ENCODE data around the gene CIAPIN1.

The CIAPIN1 gene

DNA sequence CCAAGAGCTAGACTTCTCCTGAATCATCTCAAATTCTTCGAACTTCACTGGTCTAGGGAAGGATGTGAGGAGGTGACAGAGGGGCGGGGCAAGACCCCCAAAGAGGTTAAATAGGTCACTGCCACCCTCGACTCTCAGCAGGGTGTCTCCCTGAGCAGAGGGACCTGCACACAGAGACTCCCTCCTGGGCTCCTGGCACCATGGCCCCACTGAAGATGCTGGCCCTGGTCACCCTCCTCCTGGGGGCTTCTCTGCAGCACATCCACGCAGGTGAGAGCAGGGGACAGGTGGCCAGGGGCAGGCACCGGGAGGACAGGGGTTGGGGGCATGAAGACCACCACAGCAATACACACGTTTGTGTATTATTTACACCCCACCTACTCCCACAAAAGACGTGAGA, 33.5 kb downstream of the CIAPIN1 start:
- Histone ChIP-seq H3K4me2 (no peak overlapping the region), H3K9ac (no peak overlapping the region), H3K4me1 (ENCODE audit: low read depth, poor library complexity, severe bottlenecking) (peaks cover 6% of the 10 kb centered on the region), H4K20me1 (ENCODE audit: insufficient read depth) (no peaks in the 10 kb centered on the region), H2AFZ (ENCODE audit: low read depth) (no peak overlapping the region), H3K27ac (no peak overlapping the region), H3K4me3 (IDR thresholded peaks at IDR 0.05; ENCODE audit: insufficient read depth, low read depth, low read length) (no peak overlapping the region), H3K79me2 (ENCODE audit: insufficient read depth, low read depth) (no peaks in the 10 kb centered on the region), H3K36me3 (ENCODE audit: insufficient read depth) (no peaks in the 10 kb centered on the region), H3K27me3 (ENCODE audit: insufficient read depth, low read depth) (no peaks in the 10 kb centered on the region; the same call in 1 of the 2 replicates)
- TF ChIP-seq, protein P1, sequence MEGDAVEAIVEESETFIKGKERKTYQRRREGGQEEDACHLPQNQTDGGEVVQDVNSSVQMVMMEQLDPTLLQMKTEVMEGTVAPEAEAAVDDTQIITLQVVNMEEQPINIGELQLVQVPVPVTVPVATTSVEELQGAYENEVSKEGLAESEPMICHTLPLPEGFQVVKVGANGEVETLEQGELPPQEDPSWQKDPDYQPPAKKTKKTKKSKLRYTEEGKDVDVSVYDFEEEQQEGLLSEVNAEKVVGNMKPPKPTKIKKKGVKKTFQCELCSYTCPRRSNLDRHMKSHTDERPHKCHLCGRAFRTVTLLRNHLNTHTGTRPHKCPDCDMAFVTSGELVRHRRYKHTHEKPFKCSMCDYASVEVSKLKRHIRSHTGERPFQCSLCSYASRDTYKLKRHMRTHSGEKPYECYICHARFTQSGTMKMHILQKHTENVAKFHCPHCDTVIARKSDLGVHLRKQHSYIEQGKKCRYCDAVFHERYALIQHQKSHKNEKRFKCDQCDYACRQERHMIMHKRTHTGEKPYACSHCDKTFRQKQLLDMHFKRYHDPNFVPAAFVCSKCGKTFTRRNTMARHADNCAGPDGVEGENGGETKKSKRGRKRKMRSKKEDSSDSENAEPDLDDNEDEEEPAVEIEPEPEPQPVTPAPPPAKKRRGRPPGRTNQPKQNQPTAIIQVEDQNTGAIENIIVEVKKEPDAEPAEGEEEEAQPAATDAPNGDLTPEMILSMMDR (conservative IDR thresholded peaks at IDR 0.05; ENCODE audit: low read depth, low read length), result no peak

DNA sequence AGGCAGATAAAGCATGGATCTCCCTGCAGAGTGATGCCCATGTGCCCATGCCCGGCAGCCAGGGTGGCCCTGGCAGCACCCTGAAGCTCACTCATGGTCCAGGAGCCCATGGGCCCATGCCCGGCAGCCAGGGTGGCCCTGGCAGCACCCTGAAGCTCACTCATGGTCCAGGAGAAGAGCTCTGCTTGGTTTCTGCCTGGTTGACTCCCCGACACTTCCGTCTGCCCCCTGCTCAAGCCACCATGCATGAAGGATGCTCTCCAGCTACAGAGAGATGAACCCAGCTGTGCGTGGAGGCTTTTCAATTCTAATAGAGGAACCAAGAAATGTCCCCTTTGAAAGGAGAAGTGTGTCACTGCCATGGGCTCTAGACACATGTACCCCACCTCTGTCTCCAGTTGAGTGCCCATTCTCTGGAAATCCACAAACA, 33.9 kb downstream of the CIAPIN1 start:
- Histone ChIP-seq H3K4me2 (no peak overlapping the region), H3K4me3 (IDR thresholded peaks at IDR 0.05; ENCODE audit: insufficient read depth, low read depth, low read length) (no peak overlapping the region), H3K27me3 (ENCODE audit: insufficient read depth, low read depth) (no peaks in the 10 kb centered on the region; the same call in 1 of the 2 replicates), H3K9ac (no peak overlapping the region), H3K27ac (no peak overlapping the region), H3K4me1 (ENCODE audit: low read depth, poor library complexity, severe bottlenecking) (peaks cover 2% of the 10 kb centered on the region), H3K79me2 (ENCODE audit: insufficient read depth, low read depth) (no peaks in the 10 kb centered on the region), H2AFZ (ENCODE audit: low read depth) (no peak overlapping the region), H3K36me3 (ENCODE audit: insufficient read depth) (no peaks in the 10 kb centered on the region), H4K20me1 (ENCODE audit: insufficient read depth) (no peaks in the 10 kb centered on the region)
- TF ChIP-seq, protein P1 (conservative IDR thresholded peaks at IDR 0.05; ENCODE audit: low read depth, low read length), result no peak

DNA sequence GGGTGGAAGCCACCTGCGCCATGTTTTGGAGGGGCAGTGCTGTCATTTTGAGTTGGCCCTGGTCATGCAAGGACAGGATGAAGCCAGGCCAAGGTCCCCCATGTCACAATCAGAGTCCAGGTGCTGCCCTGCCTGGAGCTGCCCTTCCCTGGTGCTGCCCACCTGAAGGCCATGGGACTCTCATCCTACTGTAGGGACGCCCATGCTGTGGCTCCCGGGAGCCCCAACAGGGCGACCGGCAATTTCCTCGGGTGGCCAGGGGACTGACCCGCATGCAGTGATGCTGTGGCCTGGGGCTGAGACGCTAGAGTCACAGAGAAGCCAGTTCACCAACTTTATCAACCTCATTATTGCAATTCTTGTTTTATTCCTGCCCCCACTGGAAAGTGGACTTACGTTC, 34.6 kb downstream of the CIAPIN1 start:
- H3K79me2 ChIP-seq (ENCODE audit: insufficient read depth, low read depth), result no peaks in the 10 kb centered on the region
- TF ChIP-seq, protein P1 (conservative IDR thresholded peaks at IDR 0.05; ENCODE audit: low read depth, low read length), result no peak
- H4K20me1 ChIP-seq (ENCODE audit: insufficient read depth), result no peaks in the 10 kb centered on the region
- no peaks in the 10 kb centered on the region for H3K36me3 ChIP-seq (ENCODE audit: insufficient read depth)
- no peak overlapping the region for H3K4me3 ChIP-seq (IDR thresholded peaks at IDR 0.05; ENCODE audit: insufficient read depth, low read depth, low read length)
- H3K27ac ChIP-seq, result no peak overlapping the region
- no peaks in the 10 kb centered on the region; the same call in 1 of the 2 replicates for H3K27me3 ChIP-seq (ENCODE audit: insufficient read depth, low read depth)
- H3K4me1 ChIP-seq (ENCODE audit: low read depth, poor library complexity, severe bottlenecking), result no peaks in the 10 kb centered on the region
- no peak overlapping the region for H2AFZ ChIP-seq (ENCODE audit: low read depth)
- no peak overlapping the region for H3K9ac ChIP-seq
- H3K4me2 ChIP-seq, result no peak overlapping the region

DNA sequence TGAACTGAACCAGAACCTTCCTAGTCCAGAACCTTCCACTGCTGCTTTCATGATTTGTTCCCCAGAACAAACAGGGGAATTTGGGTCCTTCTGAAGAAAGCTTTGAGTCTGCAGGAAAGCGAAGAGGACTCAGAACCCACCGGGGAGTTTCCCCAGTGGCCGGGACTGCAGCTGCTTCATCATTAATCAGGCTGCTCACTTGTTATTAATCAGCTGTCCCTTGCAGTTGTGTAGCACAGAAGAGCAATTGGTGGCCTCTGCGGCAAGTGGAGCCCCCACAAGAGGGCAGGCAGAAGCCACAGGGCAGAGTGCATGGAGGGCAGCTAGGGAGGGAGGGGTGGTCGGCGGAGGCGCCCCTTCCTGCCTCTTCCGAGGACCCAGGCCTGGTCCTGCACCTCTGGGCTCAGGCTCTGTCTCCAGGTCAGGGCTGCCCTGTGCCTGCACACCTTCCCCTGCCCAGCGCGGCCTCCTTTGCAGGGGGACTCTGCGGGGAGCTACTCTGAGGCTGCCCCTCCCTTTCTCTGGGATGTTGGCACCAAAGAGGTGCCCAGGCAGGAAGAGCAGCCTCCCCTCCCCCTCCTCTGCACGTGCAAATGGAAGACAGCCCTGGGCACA, 35.7 kb downstream of the CIAPIN1 start:
- Histone ChIP-seq H3K27me3 (ENCODE audit: insufficient read depth, low read depth) (no peaks in the 10 kb centered on the region; the same call in 1 of the 2 replicates), H4K20me1 (ENCODE audit: insufficient read depth) (no peaks in the 10 kb centered on the region), H3K4me3 (IDR thresholded peaks at IDR 0.05; ENCODE audit: insufficient read depth, low read depth, low read length) (no peak overlapping the region), H2AFZ (ENCODE audit: low read depth) (no peak overlapping the region), H3K4me1 (ENCODE audit: low read depth, poor library complexity, severe bottlenecking) (no peaks in the 10 kb centered on the region), H3K79me2 (ENCODE audit: insufficient read depth, low read depth) (no peaks in the 10 kb centered on the region), H3K9ac (no peak overlapping the region), H3K36me3 (ENCODE audit: insufficient read depth) (no peaks in the 10 kb centered on the region), H3K27ac (no peak overlapping the region), H3K4me2 (no peak overlapping the region)
- TF ChIP-seq, protein P1 (conservative IDR thresholded peaks at IDR 0.05; ENCODE audit: low read depth, low read length), result no peak

Measured in KMS-11 (cell line).